ENCODE data around the gene TNS3. TPM values are rescaled to one million over a fixed set of nuclear protein-coding genes. Genes with fewer than 3 reads are reported as not detected.
A peak's percentile ranks its signal among the peaks of the same experiment; 100 is the strongest.

The TNS3 gene
- total RNA-seq, 1 experiment from 2014 or later, result 9.5 TPM

GRCh38 chr7:47326220-47326619 is 255.7 kb downstream of the TNS3 start:
- Histone ChIP-seq H3K27ac (ENCODE audit: insufficient read length, low read depth, low read length) (no peak overlapping the region), H4K91ac (ENCODE audit: insufficient read length, low read depth, low read length) (no peak overlapping the region), H4K8ac (replicated peaks; ENCODE audit: insufficient read length, low read depth, low read length) (no peak overlapping the region), H4K5ac (ENCODE audit: insufficient read length, low read depth, low read length) (no peak overlapping the region), H2BK5ac (ENCODE audit: insufficient read length, low read length) (no peak overlapping the region), H2BK120ac (ENCODE audit: low read depth, low read length, poor library complexity, severe bottlenecking) (no peak overlapping the region), H3K18ac (ENCODE audit: insufficient read length, low read depth, low read length) (no peak overlapping the region), H2BK12ac (ENCODE audit: insufficient read length, low read depth, low read length) (no peak overlapping the region), H2AK5ac (ENCODE audit: insufficient read length, low read length) (no peak overlapping the region), H2AFZ (ENCODE audit: low read length) (no peak overlapping the region), H3K27me3 (ENCODE audit: insufficient read depth, low read length) (no peaks in the 10 kb centered on the region), H3K79me2 (ENCODE audit: insufficient read depth, low read length) (no peaks in the 10 kb centered on the region), H3K56ac (ENCODE audit: insufficient read length, low read depth, low read length) (no peak overlapping the region), H3K23me2 (ENCODE audit: insufficient read length, low read depth, low read length, poor library complexity, severe bottlenecking) (no peaks in the 10 kb centered on the region), H3K23ac (ENCODE audit: insufficient read length, low read depth, low read length) (no peak overlapping the region), H3T11ph (ENCODE audit: low read length) (no peak overlapping the region), H2BK20ac (ENCODE audit: low read depth, low read length, poor library complexity, severe bottlenecking) (no peak overlapping the region), H3K14ac (ENCODE audit: insufficient read depth, low read length) (no peak overlapping the region), H3K9ac (ENCODE audit: extremely low read depth, insufficient read length, low read length) (no peak overlapping the region), H2BK15ac (ENCODE audit: low read depth, low read length) (no peak overlapping the region), H4K20me1 (ENCODE audit: control insufficient read depth, insufficient read depth, insufficient read length) (no peaks in the 10 kb centered on the region), H3K4ac (ENCODE audit: low read depth, low read length) (no peak overlapping the region), H3K79me1 (ENCODE audit: insufficient read depth, low read depth, low read length, poor library complexity, severe bottlenecking) (no peaks in the 10 kb centered on the region), H3K4me2 (ENCODE audit: insufficient read depth, insufficient read length, low read length) (no peak overlapping the region), H3K4me1 (ENCODE audit: insufficient read depth, low read length) (peaks cover 8% of the 10 kb centered on the region; the same call in 1 of the 2 replicates), H3K9me3 (ENCODE audit: control insufficient read depth, low read depth, low read length) (no peaks in the 10 kb centered on the region)
- peaks cover 0 to under 1% (median 0%) of the 10 kb centered on the region in 3 experiments; a peak in 2 of 7 replicates for H3K36me3 Mint-ChIP-seq (ENCODE audit: insufficient read depth in 1 of 3, low read depth in 3 of 3)
- no peak overlapping the region for H3K4me3 Mint-ChIP-seq
- peaks cover 1% of the 10 kb centered on the region for H3K27me3 Mint-ChIP-seq (ENCODE audit: low read depth)
- H3K9me3 Mint-ChIP-seq, result no peaks in the 10 kb centered on the region; a peak in 1 of 5 replicates
- TF ChIP-seq CTCF (conservative IDR thresholded peaks at IDR 0.05), result peak; percentile 51
- WGBS (ENCODE audit: extremely low coverage, insufficient read length, low lambda C conversion rate), result no CpG with 5 or more reads among the region's 2 CpGs
- peaks cover 35 to 38% of the 10 kb centered on the region in 2 experiments for H3K4me1 Mint-ChIP-seq
- no peak for DNase-seq
- no peak overlapping the region for H3K27ac Mint-ChIP-seq
